GM23338 (cell line): ENCODE data around the gene ARID3B.

Experiments used
- CREB1 ChIP-seq: fragments of 250-450 bp; sonication (Bioruptor Pico); IDR thresholded peaks from 2 replicates; pipeline ENCODE4 v1.5.0; 2020; ENCODE audit warnings: low read depth, mild to moderate bottlenecking, moderate library complexity
- ETS1 ChIP-seq: IDR thresholded peaks from 2 replicates; pipeline ENCODE4 v1.6.1; 2016; ENCODE audit warnings: antibody characterized with exemption
- JUNB ChIP-seq: IDR thresholded peaks from one replicate; pipeline ENCODE4 v1.6.1; 2016; ENCODE audit warnings: antibody characterized with exemption; ENCODE audit not compliant: unreplicated experiment
- TF ChIP-seq, protein P1 (sequence below), 2 experiments: fragments of 200-600 bp in 1 of 2; sonication (generic) in 1 of 2; conservative IDR thresholded peaks; 2 replicates each; pipeline versions ENCODE4 v1.5.1 to v1.6.1; 2016 to 2017; ENCODE audit warnings: antibody characterized with exemption in 2 of 2, low read depth in 2 of 2, mild to moderate bottlenecking in 2 of 2, moderate library complexity in 1 of 2
- TF ChIP-seq, protein P2 (sequence below): IDR thresholded peaks from one replicate; pipeline ENCODE4 v1.6.1; 2018; ENCODE audit warnings: antibody characterized with exemption; ENCODE audit not compliant: unreplicated experiment

DNA sequence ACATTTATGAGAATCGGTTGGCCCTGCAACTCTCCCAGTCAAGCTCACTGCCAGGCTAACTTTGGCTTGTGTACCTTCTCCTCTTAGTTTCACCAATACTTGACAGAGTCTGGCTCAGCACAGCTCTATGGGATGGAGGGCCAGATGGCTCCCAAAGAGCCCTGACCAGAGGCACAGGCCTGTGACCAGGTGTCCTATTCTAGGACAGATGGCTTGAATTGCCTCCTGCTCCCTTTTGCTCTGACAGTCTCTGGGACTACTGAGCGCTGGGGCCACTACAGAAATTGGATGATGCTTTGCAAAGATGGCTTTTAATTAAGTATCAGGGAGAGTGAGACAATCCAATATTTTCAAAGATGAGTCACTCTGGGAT lies 10.3 kb upstream of the ARID3B start:
- TF ChIP-seq, protein P1, sequence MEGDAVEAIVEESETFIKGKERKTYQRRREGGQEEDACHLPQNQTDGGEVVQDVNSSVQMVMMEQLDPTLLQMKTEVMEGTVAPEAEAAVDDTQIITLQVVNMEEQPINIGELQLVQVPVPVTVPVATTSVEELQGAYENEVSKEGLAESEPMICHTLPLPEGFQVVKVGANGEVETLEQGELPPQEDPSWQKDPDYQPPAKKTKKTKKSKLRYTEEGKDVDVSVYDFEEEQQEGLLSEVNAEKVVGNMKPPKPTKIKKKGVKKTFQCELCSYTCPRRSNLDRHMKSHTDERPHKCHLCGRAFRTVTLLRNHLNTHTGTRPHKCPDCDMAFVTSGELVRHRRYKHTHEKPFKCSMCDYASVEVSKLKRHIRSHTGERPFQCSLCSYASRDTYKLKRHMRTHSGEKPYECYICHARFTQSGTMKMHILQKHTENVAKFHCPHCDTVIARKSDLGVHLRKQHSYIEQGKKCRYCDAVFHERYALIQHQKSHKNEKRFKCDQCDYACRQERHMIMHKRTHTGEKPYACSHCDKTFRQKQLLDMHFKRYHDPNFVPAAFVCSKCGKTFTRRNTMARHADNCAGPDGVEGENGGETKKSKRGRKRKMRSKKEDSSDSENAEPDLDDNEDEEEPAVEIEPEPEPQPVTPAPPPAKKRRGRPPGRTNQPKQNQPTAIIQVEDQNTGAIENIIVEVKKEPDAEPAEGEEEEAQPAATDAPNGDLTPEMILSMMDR (conservative IDR thresholded peaks at IDR 0.05; ENCODE audit: low read depth in 2 of 2) = no peak
- no peak for TF ChIP-seq CREB1 (CRISPR knock-in tag)
- no peak for TF ChIP-seq JUNB
- TF ChIP-seq, protein P2, sequence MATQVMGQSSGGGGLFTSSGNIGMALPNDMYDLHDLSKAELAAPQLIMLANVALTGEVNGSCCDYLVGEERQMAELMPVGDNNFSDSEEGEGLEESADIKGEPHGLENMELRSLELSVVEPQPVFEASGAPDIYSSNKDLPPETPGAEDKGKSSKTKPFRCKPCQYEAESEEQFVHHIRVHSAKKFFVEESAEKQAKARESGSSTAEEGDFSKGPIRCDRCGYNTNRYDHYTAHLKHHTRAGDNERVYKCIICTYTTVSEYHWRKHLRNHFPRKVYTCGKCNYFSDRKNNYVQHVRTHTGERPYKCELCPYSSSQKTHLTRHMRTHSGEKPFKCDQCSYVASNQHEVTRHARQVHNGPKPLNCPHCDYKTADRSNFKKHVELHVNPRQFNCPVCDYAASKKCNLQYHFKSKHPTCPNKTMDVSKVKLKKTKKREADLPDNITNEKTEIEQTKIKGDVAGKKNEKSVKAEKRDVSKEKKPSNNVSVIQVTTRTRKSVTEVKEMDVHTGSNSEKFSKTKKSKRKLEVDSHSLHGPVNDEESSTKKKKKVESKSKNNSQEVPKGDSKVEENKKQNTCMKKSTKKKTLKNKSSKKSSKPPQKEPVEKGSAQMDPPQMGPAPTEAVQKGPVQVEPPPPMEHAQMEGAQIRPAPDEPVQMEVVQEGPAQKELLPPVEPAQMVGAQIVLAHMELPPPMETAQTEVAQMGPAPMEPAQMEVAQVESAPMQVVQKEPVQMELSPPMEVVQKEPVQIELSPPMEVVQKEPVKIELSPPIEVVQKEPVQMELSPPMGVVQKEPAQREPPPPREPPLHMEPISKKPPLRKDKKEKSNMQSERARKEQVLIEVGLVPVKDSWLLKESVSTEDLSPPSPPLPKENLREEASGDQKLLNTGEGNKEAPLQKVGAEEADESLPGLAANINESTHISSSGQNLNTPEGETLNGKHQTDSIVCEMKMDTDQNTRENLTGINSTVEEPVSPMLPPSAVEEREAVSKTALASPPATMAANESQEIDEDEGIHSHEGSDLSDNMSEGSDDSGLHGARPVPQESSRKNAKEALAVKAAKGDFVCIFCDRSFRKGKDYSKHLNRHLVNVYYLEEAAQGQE = no peak
- TF ChIP-seq ETS1 = no peak
